ENCODE results near the gene MFSD12.
A peak's percentile ranks its signal among the peaks of the same experiment; 100 is the strongest.
"Not testable (repeated sequence)": the region's sequence is repeated elsewhere in the genome, so short reads cannot be mapped to it uniquely, and the experiment has no call there.

MFSD12 gene

DNA sequence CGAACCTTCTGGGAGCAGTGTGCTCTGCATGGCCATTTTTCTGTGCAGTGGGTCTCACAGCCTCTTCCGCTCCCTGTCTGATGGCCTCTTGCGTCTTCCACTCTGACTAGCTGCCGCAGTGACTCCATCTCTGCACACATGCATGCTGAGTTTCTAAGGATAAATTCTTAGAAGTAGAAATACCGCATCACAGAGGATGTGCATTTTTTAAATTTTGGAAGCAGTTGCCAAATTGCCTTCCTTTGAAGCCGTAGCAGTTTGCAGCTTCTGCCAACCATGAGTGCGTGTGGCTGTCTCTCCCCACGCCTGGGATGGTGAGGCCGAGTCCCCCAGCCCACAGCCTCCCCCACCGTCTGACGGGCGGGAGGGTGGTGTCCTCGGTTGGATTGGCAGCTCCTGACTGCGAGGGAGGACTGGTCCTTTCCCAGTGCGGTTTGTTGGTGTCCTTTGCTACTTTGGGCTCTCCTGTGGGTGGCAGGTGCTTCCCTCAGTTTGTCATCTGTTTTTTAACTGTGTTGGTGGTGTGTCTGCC lies 41.4 kb downstream of the MFSD12 start:
- peak overlapping the region in 1 of 2 donors; percentile 67 for H3K27ac Mint-ChIP-seq
- H3K9me3 Mint-ChIP-seq: no peaks in the 10 kb centered on the region
- peaks cover 77% of the 10 kb centered on the region for H3K4me1 Mint-ChIP-seq
- ATAC-seq (no peak), DNase-seq (no peak)
- H3K27me3 Mint-ChIP-seq: no peaks in the 10 kb centered on the region
- H3K4me3 Mint-ChIP-seq: no peak overlapping the region

- peaks cover 82% of the 10 kb centered on the region for H3K4me1 Mint-ChIP-seq
- ATAC-seq (no peak), DNase-seq (no peak)
- H3K27me3 Mint-ChIP-seq: no peaks in the 10 kb centered on the region
- H3K4me3 Mint-ChIP-seq: no peak overlapping the region
- H3K9me3 Mint-ChIP-seq: no peaks in the 10 kb centered on the region
- H3K27ac Mint-ChIP-seq: no peak overlapping the region
Observed at GRCh38 chr19:3514930-3515329, 42.5 kb downstream of the MFSD12 start.

- Mint-ChIP-seq H3K27ac (no peak overlapping the region), H3K9me3 (no peaks in the 10 kb centered on the region), H3K27me3 (no peaks in the 10 kb centered on the region), H3K4me3 (no peak overlapping the region), H3K4me1 (peaks cover 86% of the 10 kb centered on the region)
- DNase-seq: no peak
- ATAC-seq: no peak
Observed at GRCh38 chr19:3513229-3514140, 43.9 kb downstream of the MFSD12 start.

DNA sequence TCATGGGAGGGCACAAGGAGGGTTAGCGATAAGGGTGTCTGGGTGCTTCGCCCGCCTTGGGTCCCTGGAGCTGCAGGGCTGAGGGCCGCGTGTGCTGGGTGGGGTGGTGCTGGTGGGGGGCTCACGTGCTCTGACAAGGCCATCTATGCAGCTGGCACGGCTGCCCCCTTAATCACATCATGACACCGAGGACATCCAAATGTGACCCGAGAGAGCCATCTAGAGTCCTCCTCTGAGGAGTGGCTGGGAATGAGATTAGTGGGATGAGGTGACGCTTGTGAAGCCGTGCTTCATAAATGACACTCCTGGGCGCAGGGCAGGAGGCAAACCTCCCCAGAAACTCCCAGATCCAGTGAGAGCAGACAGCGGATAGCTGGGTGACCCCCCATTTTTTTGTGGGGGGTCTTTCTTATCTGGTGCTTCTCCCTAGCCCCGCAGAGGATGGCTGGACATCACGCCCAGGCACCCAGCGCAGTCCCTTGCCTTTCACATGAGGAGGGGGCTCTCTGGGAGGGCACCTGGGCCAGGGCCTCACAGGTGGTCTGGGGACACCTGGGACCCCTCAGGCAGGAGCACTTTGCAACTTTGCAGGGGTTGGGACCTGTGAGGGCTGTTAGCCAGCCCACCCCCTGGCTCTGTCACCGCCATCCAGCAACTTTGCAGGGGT lies 44.7 kb downstream of the MFSD12 start:
- H3K27me3 Mint-ChIP-seq: no peaks in the 10 kb centered on the region

DNA sequence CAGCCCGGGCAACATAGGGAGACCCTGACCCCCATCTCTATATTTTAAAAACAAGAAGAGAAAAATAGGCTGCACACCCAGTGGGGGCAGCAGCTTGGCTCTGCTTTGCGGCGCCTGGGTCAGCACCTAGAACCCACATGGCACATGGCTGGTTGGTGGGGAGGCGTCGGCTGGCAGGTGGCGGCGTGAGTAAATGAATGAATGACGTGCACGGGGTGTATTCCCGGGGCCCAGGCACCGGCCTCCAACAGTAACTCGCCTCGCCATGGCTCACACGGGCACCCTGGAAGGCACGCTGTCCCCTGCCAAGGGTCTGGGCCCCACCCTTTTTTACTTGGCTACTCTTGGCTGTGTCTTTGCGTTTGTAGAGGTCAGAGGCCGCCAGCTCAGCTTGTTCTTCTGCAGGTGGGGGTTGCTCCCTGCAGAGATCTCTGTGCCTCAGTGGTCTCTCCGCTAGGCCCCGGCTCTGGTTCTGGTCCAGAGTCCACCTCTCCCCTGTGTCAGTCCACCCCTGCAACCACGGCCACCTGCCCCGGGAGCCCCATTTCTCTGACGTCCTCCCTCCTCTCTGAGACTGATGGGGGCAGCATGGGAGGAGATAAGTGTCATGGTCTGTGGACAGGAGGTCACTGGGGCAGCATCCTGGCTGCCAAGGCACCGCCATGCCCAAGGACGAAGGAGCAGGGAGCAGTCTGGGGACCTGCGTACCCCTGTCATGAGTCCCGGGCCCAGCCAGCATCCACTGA lies 45.7 kb downstream of the MFSD12 start:
- Mint-ChIP-seq H3K9me3 (no peaks in the 10 kb centered on the region), H3K27me3 (no peaks in the 10 kb centered on the region), H3K4me3 (no peak overlapping the region), H3K27ac (peak overlapping the region in 1 of 2 donors; percentile 83), H3K4me1 (peaks cover 89% of the 10 kb centered on the region)
- ATAC-seq: no peak
- no peak for DNase-seq

More for the DNA sequence above, 44.7 kb downstream of the MFSD12 start:
- H3K27ac Mint-ChIP-seq: no peak overlapping the region
- no peak overlapping the region for H3K4me3 Mint-ChIP-seq
- ATAC-seq (no peak), DNase-seq (no peak)
- no peaks in the 10 kb centered on the region for H3K9me3 Mint-ChIP-seq
- peaks cover 86% of the 10 kb centered on the region for H3K4me1 Mint-ChIP-seq

- ATAC-seq (no peak), DNase-seq (no peak)
- H3K27ac Mint-ChIP-seq: no peak overlapping the region
- no peaks in the 10 kb centered on the region for H3K27me3 Mint-ChIP-seq
- peaks cover 80% of the 10 kb centered on the region for H3K4me1 Mint-ChIP-seq
- no peak overlapping the region for H3K4me3 Mint-ChIP-seq
- H3K9me3 Mint-ChIP-seq: no peaks in the 10 kb centered on the region
Observed at GRCh38 chr19:3510727-3511126, 46.7 kb downstream of the MFSD12 start.

DNA sequence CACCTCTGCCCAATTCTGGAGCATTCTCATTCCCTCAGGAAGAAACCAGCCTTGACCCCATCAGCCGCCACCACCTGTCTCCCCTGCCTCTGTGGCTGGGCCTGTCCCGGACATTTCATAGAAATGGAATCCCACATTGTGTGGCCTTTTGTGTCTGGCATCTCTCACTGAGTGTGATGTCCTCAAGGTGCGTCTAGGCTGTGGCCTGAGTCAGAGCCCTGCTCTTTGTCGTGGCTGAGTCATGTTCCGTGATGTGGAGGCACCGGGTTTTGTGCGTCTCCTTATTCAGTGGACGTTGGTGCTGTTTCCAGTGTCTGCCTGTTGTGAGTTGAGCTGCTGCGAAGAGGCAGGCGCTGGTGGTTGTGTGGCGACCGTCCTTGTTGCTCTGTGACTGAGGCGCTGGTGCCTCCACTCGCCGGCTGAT lies 47.8 kb downstream of the MFSD12 start:
- Mint-ChIP-seq H3K9me3 (no peaks in the 10 kb centered on the region), H3K4me3 (peak overlapping the region; percentile 53 to 55), H3K4me1 (peaks cover 74% of the 10 kb centered on the region), H3K27ac (peak overlapping the region in 1 of 2 donors; percentile 7), H3K27me3 (no peaks in the 10 kb centered on the region)
- ATAC-seq (no peak), DNase-seq (no peak)

GRCh38 chr19:3508771-3509535 lies 48.4 kb downstream of the MFSD12 start:
- no peak for DNase-seq
- Mint-ChIP-seq H3K9me3 (no peaks in the 10 kb centered on the region), H3K4me3 (peak overlapping the region; percentile 53 to 55), H3K4me1 (peaks cover 71% of the 10 kb centered on the region), H3K27ac (no peak overlapping the region), H3K27me3 (no peaks in the 10 kb centered on the region)
- ATAC-seq: no peak

GRCh38 chr19:3508121-3508661 lies 49.2 kb downstream of the MFSD12 start:
- H3K27ac Mint-ChIP-seq: peak overlapping the region in 1 of 2 donors; percentile 19
- H3K4me1 Mint-ChIP-seq: peaks cover 65% of the 10 kb centered on the region

DNA sequence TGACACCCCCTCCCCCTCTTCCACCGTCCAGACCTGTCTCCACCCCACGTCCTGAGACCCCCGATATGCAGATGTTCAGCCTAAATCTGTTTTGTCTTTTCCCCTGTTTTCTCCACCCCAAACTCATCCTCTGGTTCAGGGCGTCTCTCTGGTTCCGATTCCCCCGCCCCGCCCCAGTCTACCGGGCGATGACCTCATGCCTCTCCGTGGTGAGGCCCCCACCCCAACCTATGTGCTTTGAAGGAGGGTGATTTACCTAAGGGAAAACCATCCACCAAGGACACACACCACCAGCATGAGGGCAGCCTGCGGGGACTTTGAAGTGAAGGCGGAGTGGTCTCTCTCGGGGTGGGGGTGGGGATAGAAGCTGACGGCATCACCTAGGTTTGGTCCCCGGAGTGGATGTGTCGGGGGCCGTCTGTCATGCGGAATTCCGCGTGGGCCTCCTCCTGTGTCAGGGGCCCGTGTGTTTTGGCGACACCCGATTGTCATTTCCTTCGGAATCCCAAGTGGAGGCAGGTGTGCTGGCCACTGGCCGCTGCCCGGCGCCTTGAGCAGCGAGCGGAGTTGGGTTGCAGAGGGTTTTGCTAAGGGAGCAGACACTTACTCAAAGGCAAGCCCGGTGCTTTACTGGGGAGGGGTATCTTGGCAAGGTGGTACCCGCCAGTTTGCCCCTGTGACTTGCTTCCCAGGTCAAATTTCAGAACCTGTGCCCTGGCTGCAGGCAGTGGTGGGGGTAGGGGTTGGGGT lies 49.8 kb downstream of the MFSD12 start:
- peaks cover 63% of the 10 kb centered on the region for H3K4me1 Mint-ChIP-seq

More at GRCh38 chr19:3508121-3508661, 49.2 kb downstream of the MFSD12 start:
- ATAC-seq, DNase-seq, H3K27me3 Mint-ChIP-seq, H3K9me3 Mint-ChIP-seq: not testable (repeated sequence)
- peak overlapping the region; percentile 47 to 55 for H3K4me3 Mint-ChIP-seq

DNA sequence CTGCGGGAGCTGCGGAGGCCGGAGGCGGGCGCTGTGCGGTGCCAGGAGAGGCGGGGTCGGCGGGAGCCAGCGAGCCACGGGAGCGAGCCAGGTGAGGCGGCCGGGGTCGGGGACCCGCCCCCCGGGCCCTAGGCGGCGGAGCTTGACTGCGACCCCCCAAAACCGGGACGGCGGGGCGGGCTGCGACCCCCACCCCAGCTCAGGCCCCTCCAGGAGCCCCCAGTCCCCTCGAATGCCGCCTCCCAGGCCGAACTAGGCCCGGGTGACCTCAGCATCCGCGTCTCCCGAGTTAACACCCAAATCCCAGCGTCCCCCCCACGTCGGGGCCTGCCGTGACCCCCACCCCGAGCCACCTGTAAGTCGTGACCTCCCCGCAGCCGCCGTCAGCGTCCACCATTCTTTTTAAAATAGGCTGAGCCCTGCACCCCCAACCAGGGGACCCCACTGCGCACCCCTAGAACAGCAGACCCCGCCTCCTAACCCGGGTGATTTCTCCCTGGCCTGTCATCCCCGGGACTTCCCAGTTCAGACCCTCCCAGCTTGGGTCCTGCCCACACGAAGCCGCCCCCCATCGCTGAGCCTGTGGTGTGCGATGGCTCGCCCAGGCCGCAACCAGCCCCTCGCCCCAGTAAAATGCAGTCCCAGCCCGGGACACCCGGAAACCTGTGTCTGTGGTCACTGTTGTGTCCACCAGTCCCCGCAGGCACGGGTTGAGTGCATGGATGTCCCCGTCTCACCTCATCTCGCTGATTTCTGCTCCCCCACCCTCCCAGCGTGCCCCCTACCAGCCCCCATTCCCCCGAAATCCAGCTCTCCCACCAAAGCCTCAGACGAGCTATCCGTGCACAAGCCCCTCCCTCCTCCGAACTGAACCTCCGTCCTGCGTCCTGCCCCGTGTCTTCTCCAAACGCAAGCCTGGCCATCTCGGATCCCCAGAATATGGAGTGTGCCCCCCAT lies 50.7 kb downstream of the MFSD12 start:
- no peak for ATAC-seq
- Mint-ChIP-seq H3K27ac (peak overlapping the region; percentile 93 to 98), H3K4me3 (peak overlapping the region; percentile 96 to 99), H3K4me1 (peaks cover 54% of the 10 kb centered on the region), H3K9me3 (no peaks in the 10 kb centered on the region), H3K27me3 (no peaks in the 10 kb centered on the region)
- DNase-seq: peak in 1 of 2 donors; percentile 36

More for the DNA sequence above, 49.8 kb downstream of the MFSD12 start:
- H3K4me3 Mint-ChIP-seq: peak overlapping the region; percentile 96 to 99
- H3K9me3 Mint-ChIP-seq: no peaks in the 10 kb centered on the region
- DNase-seq (no peak), ATAC-seq (no peak)
- H3K27me3 Mint-ChIP-seq: no peaks in the 10 kb centered on the region
- H3K27ac Mint-ChIP-seq: peak overlapping the region; percentile 93 to 98

- peak within 1 kb of the TSS; percentile 93 to 98 for H3K27ac Mint-ChIP-seq
- DNase-seq (peak; percentile 99 to 100), ATAC-seq (peak; percentile 94)
- H3K27me3 Mint-ChIP-seq: no peaks in the 10 kb centered on the region
- no peaks in the 10 kb centered on the region for H3K9me3 Mint-ChIP-seq
- peaks cover 51% of the 10 kb centered on the region for H3K4me1 Mint-ChIP-seq
- peak within 1 kb of the TSS; percentile 96 to 99 for H3K4me3 Mint-ChIP-seq
Observed at GRCh38 chr19:3505598-3506383, 51.6 kb downstream of the MFSD12 start, which contains the start of gene FZR1. Gene FZR1 (plus strand): TSS chr19:3506311. CDS start chr19:3522990, 16,679 bp downstream.

All from stimulated activated naive CD8-positive, alpha-beta T cell treated with anti-CD3 and anti-CD28 coated beads, Interleukin-15, amount 100 ng/mL, for 72 hours (primary cell).